ENCODE results near the gene FBXO46.
"Not testable (repeated sequence)": the region's sequence is repeated elsewhere in the genome, so short reads cannot be mapped to it uniquely, and the experiment has no call there.

The FBXO46 gene

DNA sequence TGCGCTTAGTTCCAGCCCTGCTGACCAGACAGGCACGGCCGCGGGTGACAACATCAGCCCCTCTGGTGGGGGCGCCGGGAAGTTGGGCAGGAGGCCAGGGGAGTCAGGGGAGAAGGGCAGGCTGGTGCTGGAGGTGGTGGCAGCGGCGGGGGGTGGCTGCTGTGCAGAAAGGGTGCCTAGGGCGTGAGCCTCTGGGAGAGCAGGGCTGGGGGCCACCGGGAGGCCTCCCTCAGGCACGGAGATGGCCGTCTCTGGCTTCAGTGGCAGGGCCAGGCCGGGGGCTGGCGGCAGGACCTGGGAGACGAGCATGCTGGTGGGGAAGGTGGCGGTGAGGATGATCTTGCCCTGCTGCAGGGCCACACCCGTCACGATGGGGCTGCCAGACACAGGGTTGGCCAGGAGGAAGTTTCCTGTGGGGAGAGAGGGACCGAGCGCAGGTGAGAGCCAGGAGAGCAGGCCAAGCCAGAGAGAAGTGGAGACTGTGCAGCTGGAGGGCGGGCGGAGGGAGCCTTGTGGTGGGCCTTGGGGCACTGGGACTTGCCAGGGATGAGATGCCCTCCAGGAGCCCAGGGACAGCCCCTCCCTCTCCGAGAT is 35.1 kb upstream of the FBXO46 start:
- DNase-seq, result no peak

DNA sequence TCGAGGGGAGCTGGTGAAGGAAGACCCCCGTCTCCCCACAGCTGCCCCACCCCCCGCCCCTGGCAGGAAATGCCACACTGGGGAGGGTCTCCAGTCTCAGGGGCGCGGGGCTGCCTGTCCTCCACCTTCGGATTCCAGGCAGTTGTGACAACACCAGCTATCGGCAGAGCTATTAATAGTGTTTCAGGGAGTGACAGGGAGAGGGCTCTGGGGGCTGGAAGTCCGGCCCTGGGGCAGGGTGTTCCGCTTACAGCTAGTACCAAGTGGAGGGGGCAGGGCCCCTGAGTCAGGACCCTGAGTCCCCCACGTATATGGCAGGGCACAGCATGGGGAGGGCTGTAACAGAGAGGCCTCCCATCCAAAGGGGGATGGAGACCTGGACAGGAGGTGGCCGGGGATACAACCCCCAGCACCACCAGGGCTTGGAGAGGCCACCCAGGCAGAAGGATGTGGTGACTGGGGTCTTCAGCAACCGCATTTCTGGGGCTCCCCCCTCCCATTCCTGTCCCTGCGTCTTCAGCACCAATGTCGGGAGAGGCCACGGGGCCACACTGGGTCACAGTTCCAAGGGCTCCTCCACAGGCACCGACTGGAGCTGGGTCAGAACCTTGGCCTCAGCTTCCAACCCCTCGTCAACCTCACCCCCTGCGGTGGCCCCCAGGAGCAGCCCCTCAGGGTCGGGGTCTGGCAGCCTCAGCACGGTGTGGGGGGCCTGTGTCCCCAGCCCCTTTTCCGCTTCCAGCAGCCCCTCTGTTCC is 34.4 kb upstream of the FBXO46 start:
- no peak for DNase-seq

- no peak for DNase-seq
Measured at GRCh38 chr19:45764475-45764874, 33.8 kb upstream of the FBXO46 start.

- no peak for DNase-seq
Measured at GRCh38 chr19:45763691-45764294, 33.1 kb upstream of the FBXO46 start.

- no peak for DNase-seq
Measured at GRCh38 chr19:45762870-45763631, 32.4 kb upstream of the FBXO46 start.

GRCh38 chr19:45761714-45762113 is 31.0 kb upstream of the FBXO46 start:
- no peak for DNase-seq

GRCh38 chr19:45758921-45759320 is 28.2 kb upstream of the FBXO46 start:
- no peak for DNase-seq

GRCh38 chr19:45757695-45758094 is 27.0 kb upstream of the FBXO46 start:
- no peak for DNase-seq

- no peak for DNase-seq
Measured at GRCh38 chr19:45754323-45754722, 23.6 kb upstream of the FBXO46 start.

DNA sequence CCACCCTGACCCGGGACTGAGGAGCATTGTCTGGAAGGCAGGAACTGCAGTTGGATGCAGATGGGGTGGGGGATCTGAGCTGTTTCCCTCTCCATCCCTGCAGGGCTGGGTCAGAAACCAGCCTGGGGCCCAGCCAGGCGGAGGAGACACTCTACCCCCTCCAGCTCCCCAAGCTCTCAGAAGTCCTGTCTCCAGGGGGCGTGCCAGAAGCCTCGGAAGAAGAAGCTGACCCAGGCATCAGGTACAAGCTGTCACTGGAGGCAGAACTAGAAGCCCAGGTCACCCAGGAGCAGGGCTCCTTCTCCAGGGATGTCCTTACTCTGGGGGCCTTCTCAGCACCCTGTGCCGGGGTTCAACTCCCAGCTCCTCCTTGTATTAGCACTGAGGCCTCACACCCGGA is 22.9 kb upstream of the FBXO46 start:
- no peak for DNase-seq

GRCh38 chr19:45752639-45753038 is 21.9 kb upstream of the FBXO46 start:
- DNase-seq, result no peak

DNA sequence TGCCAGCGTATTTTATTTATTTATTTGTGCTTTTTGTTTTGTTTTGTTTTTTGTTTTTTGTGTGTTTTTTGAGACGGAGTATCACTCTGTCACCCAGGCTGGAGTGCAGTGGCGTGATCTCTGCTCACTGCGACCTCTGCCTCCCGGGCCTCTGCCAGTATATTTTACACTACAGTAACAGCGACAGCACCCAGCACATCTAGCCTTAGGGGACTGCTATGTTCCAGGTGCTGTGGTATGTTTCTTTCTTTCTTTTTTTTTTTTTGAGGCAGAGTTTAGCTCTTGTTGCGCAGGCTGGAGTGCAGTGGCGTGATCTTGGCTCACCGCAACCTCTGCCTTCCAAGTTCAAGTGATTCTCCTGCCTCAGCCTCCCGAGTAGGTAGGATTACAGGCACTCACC is 20.8 kb upstream of the FBXO46 start:
- DNase-seq, result not testable (repeated sequence)

GRCh38 chr19:45747513-45747912 is 16.8 kb upstream of the FBXO46 start:
- DNase-seq, result no peak

DNA sequence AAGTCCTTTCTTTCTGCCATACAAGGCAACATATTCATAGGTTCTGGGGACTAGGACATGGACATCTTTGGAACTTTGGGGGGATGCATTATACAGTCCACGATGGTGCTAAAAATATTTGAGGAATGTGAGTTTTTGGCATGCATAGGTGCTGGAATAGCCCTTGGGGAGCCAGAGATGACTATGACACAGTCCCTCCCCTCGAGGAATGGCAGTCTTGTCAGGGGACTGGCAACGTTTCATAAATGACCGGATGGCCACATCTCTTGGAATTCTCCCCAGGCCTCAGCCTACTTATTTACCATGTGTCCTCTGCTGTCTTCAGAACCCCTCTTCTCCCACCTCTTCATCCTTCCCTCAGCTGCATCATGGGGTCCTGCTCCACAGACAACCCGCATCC is 16.2 kb upstream of the FBXO46 start:
- DNase-seq, result no peak

DNA sequence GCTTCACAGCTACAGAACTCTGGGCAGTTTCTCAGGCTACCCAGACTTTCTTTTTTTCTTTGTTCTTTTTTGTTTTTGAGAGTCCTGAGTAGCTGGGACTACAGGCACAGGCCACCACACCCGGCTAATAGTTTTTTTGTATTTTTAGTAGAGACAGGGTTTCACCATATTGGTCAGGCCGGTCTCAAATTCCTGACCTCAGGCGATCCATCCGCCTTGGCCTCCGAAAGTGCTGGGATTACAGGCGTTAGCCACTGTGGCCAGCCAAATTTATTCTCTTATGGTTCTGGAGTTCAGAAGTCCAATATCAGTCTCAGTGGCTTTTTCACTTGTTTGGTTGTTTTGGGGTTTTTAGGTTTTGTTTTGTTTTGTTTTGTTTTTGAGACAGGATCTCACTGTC is 14.9 kb upstream of the FBXO46 start:
- DNase-seq, result no peak

GRCh38 chr19:45742969-45743368 is 12.3 kb upstream of the FBXO46 start:
- DNase-seq, result no peak

- DNase-seq, result no peak
Measured at GRCh38 chr19:45739498-45740439, 9.1 kb upstream of the FBXO46 start.

DNA sequence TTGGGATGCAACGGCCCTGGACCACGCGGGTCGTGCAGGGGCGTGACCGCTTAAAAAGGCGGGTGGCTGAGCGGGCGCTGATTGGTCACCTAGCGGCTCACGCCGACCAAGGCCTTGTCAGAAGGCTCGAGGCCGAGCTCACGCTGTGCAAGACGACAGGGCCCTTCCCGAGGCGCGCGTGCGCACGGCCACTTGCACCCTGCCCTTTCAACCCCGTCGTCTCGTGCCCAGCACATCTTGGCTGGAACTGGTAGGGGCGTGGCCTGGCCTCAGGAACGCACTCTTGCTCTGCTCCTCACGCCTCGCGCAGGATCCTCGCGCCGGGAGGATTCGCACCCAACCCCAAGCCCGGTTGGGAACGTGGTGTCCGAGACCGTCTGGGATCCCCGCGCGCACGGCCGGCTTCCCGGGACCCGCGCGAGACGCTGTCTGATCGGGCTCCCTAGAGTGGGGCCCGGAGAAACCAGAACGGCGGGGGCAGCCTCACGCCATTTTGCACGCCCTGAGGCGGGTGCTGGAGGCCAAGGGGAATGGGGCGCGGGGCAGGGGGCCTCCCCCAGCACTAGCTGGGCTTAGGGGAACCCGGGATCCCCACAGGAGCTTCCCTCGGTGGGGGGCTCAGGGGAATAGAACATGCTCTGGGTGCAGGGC is 2.6 kb upstream of the FBXO46 start, which contains the start of gene MEIOSIN:
Gene MEIOSIN (plus strand): TSS at position 280 of the 651 bp plus-strand sequence. CDS start 1,938 bp downstream, outside the sequence.
- no peak for DNase-seq

DNA sequence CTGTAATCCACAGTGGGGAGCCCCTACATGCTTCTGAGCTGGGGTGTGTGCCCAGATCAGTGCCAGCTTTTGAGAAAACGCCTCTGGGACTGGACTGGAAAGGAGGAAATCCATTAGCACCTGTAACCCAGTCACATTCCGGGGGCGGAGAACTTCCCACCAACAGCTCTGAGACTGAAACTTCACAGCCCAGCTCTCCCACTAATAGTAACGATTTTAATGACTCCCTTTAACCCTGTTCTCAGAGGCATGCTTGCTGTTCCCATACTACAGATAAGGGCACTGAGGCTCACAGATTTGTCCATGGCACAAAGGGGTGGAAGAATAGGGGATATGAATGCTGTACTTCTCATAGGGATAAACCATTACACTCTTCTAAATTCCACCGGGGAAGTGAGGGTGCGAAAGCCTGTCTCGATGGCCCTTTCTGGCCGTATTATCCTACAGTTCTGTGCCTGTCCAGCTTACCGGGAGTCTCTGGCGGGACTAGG is 851 bp downstream of the FBXO46 start:
- DNase-seq, result no peak

DNA sequence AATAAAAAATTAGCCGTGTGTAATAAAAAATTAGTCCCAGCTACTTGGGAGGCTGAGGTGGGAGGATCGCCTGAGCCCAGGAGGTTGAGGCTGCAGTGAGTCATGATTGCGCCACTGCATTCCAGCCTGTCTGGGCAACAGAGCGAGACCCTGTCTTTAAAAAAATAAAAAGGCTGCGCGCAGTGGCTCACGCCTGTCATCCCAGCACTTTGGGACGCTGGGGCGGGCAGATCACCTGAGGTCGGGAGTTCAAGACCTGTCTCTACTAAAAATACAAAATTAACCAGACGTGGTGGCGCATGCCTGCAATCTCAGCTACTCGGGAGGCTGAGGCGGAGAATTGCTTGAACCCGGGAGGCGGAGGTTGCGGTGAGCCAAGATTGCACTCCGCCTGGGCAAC is 2.0 kb downstream of the FBXO46 start:
- DNase-seq, result not testable (repeated sequence)

DNA sequence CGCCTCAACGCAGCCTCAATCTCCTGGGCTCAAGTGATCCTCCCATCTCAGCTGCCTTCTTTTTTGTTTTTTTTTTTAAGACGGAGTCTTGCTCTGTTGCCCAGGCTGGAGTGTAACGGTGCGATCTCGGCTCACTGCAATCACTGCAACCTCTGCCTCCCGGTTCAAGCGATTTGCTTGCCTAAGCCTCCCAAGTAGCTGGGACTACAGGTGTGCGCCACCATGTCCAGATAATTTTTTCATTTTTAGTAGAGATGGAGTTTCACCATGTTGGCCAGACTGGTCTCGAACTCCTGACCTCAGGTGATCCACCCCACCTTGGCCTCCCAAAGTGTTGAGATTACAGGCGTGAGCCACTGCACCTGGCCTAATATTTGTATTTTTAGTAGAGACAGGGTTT is 10.6 kb downstream of the FBXO46 start:
- DNase-seq, result not testable (repeated sequence)

All from NCI-H2029 (cell line).